Measurements from ENCODE around the gene RPL36AL.
A peak's percentile ranks its signal among the peaks of the same experiment; 100 is the strongest.

DNA sequence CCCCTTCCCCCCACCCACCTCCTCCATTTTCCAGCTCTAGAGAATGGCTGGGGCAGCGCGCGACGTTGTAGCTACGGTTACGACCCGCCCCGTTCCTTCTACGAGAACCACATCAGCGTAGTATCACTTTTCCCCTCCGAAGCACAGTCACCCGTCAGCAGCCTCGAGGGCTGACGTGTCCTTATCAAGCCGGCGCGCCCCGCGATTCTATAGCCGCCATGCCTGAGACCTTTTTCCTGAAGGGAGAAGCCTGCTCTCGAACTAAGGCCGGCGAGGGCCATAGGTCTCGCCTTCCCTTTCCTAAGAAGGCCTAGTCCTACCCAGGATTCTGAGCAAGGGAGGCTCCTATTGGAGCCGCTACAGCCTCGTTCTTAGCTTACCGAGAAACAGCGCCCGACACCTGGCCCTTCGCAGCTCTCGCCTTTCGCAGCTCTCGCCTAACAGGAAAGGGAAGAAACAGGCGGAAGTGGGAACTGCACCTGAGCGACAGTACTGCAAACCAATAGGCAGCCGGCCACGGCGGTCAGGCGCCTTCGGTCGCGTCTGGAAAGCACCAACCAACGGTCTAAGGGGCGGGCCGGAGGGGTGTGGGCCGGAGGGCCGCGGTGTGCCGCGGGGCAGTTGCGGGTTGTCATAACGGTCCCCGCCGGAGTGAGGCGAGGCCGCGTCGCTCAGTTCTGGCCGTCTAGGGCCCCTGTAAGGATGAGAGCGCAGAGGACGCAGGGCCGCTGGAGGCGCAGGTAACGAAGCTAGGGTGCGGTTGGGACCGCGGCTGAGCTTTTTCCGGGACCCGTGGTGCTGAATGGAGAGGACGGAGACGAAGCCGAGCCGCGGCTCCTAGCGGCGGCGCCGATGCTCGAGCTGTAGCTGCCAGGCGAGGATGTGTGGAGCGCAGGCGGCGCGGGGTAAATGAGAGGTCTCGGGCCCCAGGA lies at the start of gene RPL36AL, which contains the start of gene MGAT2:
- TF ChIP-seq, protein P1, sequence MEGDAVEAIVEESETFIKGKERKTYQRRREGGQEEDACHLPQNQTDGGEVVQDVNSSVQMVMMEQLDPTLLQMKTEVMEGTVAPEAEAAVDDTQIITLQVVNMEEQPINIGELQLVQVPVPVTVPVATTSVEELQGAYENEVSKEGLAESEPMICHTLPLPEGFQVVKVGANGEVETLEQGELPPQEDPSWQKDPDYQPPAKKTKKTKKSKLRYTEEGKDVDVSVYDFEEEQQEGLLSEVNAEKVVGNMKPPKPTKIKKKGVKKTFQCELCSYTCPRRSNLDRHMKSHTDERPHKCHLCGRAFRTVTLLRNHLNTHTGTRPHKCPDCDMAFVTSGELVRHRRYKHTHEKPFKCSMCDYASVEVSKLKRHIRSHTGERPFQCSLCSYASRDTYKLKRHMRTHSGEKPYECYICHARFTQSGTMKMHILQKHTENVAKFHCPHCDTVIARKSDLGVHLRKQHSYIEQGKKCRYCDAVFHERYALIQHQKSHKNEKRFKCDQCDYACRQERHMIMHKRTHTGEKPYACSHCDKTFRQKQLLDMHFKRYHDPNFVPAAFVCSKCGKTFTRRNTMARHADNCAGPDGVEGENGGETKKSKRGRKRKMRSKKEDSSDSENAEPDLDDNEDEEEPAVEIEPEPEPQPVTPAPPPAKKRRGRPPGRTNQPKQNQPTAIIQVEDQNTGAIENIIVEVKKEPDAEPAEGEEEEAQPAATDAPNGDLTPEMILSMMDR (IDR thresholded peaks at IDR 0.05): peak; percentile 8 to 24 (median 13)
- TF ChIP-seq POLR2A (IDR thresholded peaks at IDR 0.05; ENCODE audit: low read depth): peak; percentile 89
- no peak for TF ChIP-seq EP300 (IDR thresholded peaks at IDR 0.05)
